Measurements from ENCODE around the gene ABLIM3. TPM values are rescaled to one million over a fixed set of nuclear protein-coding genes. Genes with fewer than 3 reads are reported as not detected.

The ABLIM3 gene
- polyA plus RNA-seq, 1 donor (not counting 4 experiments of a cell fraction or from before 2014, with no cell fraction given): 7.9 TPM

GRCh38 chr5:149202910-149203451 is 61.7 kb downstream of the ABLIM3 start:
- H3K4me3 ChIP-seq (ENCODE audit: control insufficient read depth in 2 of 3, extremely low read depth in 1 of 3, insufficient read depth in 2 of 3, low read depth in 1 of 3, low read length in 3 of 3): no peak overlapping the region
- H3K9ac ChIP-seq (ENCODE audit: control insufficient read depth, extremely low read depth, insufficient read depth, low read length): no peak overlapping the region
- dilution Hi-C loops (cut with MboI; ENCODE audit: extremely low pct_ligation_motif_present, low sequenced_read_pairs): no loop called here
- peaks cover 0 to 3% of the 10 kb centered on the region in 2 experiments for H3K36me3 ChIP-seq (ENCODE audit: control insufficient read depth in 2 of 2, extremely low read depth in 1 of 2, insufficient read depth in 2 of 2, low read length in 2 of 2)
- TF ChIP-seq EZH2 (IDR thresholded peaks at IDR 0.05; ENCODE audit: low read length) (no peak), CTCF (optimal IDR thresholded peaks at IDR 0.05 in 1 of 3, IDR thresholded peaks at IDR 0.05 in 1 of 3, conservative IDR thresholded peaks at IDR 0.05 in 1 of 3; ENCODE audit: extremely low read depth in 1 of 3, insufficient read depth in 2 of 3, low read length in 3 of 3) (no peak)
- no peaks in the 10 kb centered on the region for H4K20me1 ChIP-seq (ENCODE audit: control insufficient read depth, extremely low read depth, insufficient read depth, low read length)
- no peak for FAIRE-seq
- peaks cover 22% of the 10 kb centered on the region for H3K4me1 ChIP-seq (ENCODE audit: control insufficient read depth, extremely low read depth, insufficient read depth, low read length)
- H3K9me3 ChIP-seq (ENCODE audit: control insufficient read depth, low read depth, low read length): no peaks in the 10 kb centered on the region
- H3K79me2 ChIP-seq (ENCODE audit: control insufficient read depth, insufficient read depth, low read length): no peaks in the 10 kb centered on the region
- H3K4me2 ChIP-seq (ENCODE audit: control insufficient read depth, extremely low read depth, insufficient read depth, low read depth, low read length): no peak overlapping the region
- no peak overlapping the region for H3K27ac ChIP-seq (ENCODE audit: control insufficient read depth, insufficient read depth, low read length)
- H3K9me1 ChIP-seq (ENCODE audit: control insufficient read depth, extremely low read depth, insufficient read depth, low read length): no peaks in the 10 kb centered on the region
- no peak overlapping the region for H2AFZ ChIP-seq (ENCODE audit: control insufficient read depth, low read length)
- DNase-seq (ENCODE audit: low read depth, low spot score): no peak
- no peaks in the 10 kb centered on the region for H3K27me3 ChIP-seq (ENCODE audit: control insufficient read depth, extremely low read depth, insufficient read depth, low read length)

- no peaks in the 10 kb centered on the region for H3K79me2 ChIP-seq (ENCODE audit: control insufficient read depth, insufficient read depth, low read length)
- peak overlapping the region; percentile 18 for H3K4me2 ChIP-seq (ENCODE audit: control insufficient read depth, extremely low read depth, insufficient read depth, low read depth, low read length)
- no peak overlapping the region for H2AFZ ChIP-seq (ENCODE audit: control insufficient read depth, low read length)
- H3K4me1 ChIP-seq (ENCODE audit: control insufficient read depth, extremely low read depth, insufficient read depth, low read length): peaks cover 22% of the 10 kb centered on the region
- no peak overlapping the region for H3K27ac ChIP-seq (ENCODE audit: control insufficient read depth, insufficient read depth, low read length)
- no peaks in the 10 kb centered on the region for H3K9me3 ChIP-seq (ENCODE audit: control insufficient read depth, low read depth, low read length)
- no peak overlapping the region for H3K4me3 ChIP-seq (ENCODE audit: control insufficient read depth in 2 of 3, extremely low read depth in 1 of 3, insufficient read depth in 2 of 3, low read depth in 1 of 3, low read length in 3 of 3)
- H4K20me1 ChIP-seq (ENCODE audit: control insufficient read depth, extremely low read depth, insufficient read depth, low read length): no peaks in the 10 kb centered on the region
- TF ChIP-seq CTCF (optimal IDR thresholded peaks at IDR 0.05 in 1 of 3, IDR thresholded peaks at IDR 0.05 in 1 of 3, conservative IDR thresholded peaks at IDR 0.05 in 1 of 3; ENCODE audit: extremely low read depth in 1 of 3, insufficient read depth in 2 of 3, low read length in 3 of 3): no peak
- no peak for TF ChIP-seq EZH2 (IDR thresholded peaks at IDR 0.05; ENCODE audit: low read length)
- DNase-seq (ENCODE audit: low read depth, low spot score): no peak
- no peaks in the 10 kb centered on the region for H3K27me3 ChIP-seq (ENCODE audit: control insufficient read depth, extremely low read depth, insufficient read depth, low read length)
- dilution Hi-C loops (cut with MboI; ENCODE audit: extremely low pct_ligation_motif_present, low sequenced_read_pairs): no loop called here
- no peak for FAIRE-seq
- no peaks in the 10 kb centered on the region for H3K36me3 ChIP-seq (ENCODE audit: control insufficient read depth in 2 of 2, extremely low read depth in 1 of 2, insufficient read depth in 2 of 2, low read length in 2 of 2)
- H3K9me1 ChIP-seq (ENCODE audit: control insufficient read depth, extremely low read depth, insufficient read depth, low read length): no peaks in the 10 kb centered on the region
- no peak overlapping the region for H3K9ac ChIP-seq (ENCODE audit: control insufficient read depth, extremely low read depth, insufficient read depth, low read length)
Measured at GRCh38 chr5:149203921-149204441, 62.7 kb downstream of the ABLIM3 start.
